GM18507 (cell line): ENCODE measurements around the gene PCDHGB5.
"Not testable (repeated sequence)": the region's sequence is repeated elsewhere in the genome, so short reads cannot be mapped to it uniquely, and the experiment has no call there.

Experiments
- DNase-seq: peaks from one replicate; pipeline ENCODE4 v3.0.0; 2011; ENCODE audit warnings: low read depth; ENCODE audit not compliant: insufficient read length; ENCODE audit errors: extremely low spot score
- FAIRE-seq: peaks from 2 replicates; lab custom pipeline; 2011; peaks lifted over from hg19 to GRCh38; lab: Jason Lieb, UNC

The PCDHGB5 gene

DNA sequence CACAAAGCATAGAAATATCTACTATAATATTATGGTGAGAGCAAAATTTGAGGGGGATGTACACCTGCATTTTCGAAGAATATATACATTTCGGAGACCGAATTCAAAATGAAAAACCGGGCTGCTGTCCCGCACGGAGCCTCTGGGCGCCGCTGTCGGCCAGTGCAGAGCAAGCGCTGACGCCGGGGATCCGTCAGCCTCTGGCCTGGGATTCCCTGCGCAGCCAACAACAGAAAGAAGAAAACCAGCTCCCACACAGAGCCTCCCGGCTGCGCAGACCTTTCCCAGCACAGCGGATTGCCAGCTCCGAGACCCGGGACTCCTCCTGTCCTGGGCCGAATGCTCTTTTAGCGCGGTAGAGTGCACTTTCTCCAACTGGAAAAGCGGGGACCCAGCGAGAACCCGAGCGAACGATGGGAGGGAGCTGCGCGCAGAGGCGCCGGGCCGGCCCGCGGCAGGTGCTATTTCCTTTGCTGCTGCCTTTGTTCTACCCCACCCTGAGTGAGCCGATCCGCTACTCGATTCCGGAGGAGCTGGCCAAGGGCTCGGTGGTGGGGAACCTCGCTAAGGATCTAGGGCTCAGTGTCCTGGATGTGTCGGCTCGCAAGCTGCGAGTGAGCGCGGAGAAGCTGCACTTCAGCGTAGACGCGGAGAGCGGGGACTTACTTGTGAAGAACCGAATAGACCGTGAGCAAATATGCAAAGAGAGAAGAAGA is 10.2 kb downstream of the PCDHGB5 start, which contains the start of gene PCDHGB6:
Gene PCDHGB6, plus strand, starts transcription at position 232 of the 716 bp plus-strand sequence. Its CDS starts 182 bp downstream, at position 414.
- not testable (repeated sequence) for DNase-seq, FAIRE-seq

DNA sequence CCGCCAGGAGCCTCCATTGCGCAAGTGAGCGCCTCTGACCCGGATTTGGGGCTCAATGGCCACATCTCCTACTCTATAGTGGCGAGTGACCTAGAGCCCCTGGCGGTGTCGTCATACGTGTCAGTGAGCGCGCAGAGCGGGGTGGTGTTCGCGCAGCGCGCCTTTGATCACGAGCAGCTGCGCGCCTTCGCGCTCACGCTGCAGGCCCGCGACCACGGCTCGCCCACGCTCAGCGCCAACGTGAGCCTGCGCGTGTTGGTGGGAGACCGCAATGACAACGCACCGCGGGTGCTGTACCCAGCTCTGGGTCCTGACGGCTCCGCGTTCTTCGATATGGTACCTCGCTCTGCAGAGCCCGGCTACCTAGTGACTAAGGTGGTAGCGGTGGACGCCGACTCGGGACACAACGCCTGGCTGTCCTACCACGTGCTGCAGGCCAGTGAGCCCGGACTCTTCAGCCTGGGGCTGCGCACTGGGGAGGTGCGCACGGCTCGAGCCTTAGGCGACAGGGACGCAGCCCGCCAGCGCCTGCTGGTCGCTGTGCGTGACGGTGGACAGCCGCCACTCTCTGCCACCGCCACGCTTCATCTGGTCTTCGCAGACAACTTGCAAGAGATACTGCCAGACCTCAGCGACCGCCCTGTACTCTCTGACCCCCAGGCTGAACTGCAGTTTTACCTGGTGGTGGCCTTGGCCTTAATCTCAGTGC is 12.0 kb downstream of the PCDHGB5 start:
- FAIRE-seq (no peak), DNase-seq (no peak)

DNA sequence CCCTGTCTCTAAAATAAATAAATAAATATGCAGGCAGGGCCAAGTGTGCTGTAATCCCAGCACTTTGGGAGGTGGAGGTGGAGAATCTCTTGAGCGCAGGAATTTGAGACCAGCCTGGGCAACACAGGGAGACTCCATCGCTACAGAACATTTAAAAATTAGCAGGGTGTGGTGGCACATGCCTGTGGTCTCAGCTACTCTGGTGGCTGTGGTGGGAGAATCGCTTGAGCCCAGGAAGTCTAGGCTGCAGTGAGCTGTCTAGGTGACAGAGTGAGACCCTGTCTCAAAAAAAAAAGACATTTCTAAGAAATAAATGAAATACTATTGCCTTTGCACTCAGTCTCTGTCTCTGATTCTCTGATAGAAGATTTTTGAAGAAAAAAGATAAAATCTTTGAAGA is 13.8 kb downstream of the PCDHGB5 start:
- FAIRE-seq (no peak), DNase-seq (no peak)

DNA sequence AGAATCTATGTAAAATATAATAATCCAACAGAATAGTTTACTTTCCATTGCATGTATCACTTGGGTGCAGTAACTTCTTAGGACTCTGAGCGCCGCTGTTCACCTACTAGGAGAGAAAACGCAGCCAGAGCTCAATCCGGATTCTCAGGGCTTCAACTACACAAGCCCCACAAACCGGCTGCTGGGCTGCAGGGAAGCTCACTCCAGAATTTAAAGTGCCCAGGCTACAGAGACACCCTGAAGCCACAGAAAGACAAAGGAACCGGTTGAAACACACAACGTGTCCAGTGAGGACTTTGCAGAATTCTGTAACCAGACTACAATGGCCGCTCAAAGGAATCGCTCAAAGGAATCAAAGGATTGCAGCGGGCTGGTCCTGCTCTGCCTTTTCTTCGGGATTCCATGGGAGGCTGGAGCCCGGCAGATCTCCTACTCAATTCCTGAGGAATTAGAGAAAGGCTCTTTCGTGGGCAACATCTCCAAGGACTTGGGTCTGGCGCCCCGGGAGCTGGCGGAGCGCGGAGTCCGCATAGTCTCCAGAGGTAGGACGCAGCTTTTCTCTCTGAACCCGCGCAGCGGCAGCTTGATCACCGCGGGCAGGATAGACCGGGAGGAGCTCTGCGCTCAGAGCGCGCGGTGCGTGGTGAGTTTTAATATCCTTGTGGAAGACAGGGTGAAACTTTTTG is 15.2 kb downstream of the PCDHGB5 start, which contains the start of gene PCDHGA10:
Gene PCDHGA10, plus strand, starts transcription at position 134 of the 686 bp plus-strand sequence. Its CDS starts 189 bp downstream, at position 323.
- DNase-seq = peak; percentile 23
- no peak for FAIRE-seq

DNA sequence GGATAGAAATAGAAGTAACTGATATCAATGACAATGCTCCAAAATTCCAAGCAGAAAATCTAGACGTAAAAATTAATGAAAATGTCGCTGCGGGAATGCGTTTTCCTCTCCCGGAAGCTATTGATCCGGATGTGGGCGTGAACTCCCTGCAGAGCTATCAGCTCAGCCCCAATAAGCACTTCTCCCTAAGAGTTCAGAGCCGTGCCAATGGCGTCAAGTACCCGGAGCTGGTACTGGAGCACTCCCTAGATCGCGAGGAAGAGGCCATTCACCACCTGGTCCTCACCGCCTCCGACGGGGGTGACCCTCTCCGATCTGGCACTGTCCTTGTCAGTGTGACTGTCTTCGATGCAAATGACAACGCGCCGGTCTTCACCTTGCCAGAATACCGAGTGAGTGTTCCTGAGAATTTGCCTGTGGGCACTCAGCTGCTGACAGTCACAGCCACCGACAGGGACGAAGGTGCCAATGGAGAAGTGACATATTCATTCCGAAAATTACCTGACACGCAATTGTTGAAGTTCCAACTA is 15.9 kb downstream of the PCDHGB5 start:
- FAIRE-seq (no peak), DNase-seq (no peak)

DNA sequence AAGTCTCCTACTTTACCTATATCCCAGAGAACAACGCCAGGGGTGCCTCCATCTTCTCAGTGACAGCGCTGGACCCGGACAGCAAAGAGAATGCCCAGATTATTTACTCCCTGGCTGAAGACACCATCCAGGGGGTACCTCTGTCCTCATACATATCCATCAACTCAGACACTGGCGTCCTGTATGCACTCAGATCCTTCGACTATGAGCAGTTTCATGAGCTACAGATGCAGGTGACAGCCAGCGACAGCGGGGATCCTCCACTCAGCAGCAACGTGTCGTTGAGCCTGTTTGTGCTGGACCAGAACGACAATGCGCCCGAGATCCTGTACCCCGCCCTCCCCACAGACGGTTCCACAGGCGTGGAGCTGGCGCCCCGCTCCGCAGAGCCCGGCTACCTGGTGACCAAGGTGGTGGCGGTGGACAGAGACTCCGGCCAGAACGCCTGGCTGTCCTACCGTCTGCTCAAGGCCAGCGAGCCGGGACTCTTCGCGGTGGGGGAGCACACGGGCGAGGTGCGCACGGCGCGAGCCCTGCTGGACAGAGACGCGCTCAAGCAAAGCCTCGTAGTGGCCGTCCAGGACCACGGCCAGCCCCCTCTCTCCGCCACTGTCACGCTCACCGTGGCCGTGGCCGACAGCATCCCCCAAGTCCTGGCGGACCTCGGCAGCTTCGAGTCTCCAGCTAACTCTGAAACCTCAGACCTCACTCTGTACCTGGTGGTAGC is 17.0 kb downstream of the PCDHGB5 start:
- FAIRE-seq = not testable (repeated sequence)

DNA sequence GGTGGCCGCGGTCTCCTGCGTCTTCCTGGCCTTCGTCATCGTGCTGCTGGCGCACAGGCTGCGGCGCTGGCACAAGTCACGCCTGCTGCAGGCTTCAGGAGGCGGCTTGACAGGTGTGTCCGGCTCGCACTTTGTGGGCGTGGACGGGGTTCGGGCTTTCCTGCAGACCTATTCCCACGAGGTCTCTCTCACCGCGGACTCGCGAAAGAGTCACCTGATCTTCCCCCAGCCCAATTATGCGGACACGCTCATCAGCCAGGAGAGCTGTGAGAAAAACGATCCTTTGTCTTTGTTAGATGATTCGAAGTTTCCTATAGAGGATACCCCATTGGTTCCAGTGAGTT is 17.5 kb downstream of the PCDHGB5 start:
- not testable (repeated sequence) for FAIRE-seq, DNase-seq

More for the DNA sequence above, 17.0 kb downstream of the PCDHGB5 start:
- DNase-seq = not testable (repeated sequence)

DNA sequence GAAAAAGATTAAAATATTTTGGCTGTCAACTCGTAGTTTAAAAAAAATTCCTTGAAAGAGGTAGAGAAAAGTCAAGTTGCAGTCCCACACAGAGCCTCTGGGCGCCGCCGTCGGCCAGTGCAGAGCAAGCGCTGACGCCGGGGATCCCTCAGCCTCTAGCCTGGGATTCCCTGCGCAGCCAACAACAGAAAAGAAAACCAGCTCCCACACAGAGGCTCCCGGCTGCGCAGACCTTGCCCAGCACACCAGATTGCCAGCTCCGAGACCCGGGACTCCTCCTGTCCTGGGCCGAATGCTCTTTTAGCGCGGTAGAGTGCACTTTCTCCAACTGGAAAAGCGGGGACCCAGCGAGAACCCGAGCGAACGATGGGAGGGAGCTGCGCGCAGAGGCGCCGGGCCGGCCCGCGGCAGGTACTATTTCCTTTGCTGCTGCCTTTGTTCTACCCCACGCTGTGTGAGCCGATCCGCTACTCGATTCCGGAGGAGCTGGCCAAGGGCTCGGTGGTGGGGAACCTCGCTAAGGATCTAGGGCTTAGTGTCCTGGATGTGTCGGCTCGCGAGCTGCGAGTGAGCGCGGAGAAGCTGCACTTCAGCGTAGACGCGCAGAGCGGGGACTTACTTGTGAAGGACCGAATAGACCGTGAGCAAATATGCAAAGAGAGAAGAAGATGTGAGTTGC is 19.9 kb downstream of the PCDHGB5 start, which contains the start of gene PCDHGB7:
Gene PCDHGB7, plus strand, starts transcription at position 184 of the 679 bp plus-strand sequence. Its CDS starts 183 bp downstream, at position 367.
- peak; percentile 66 for FAIRE-seq
- DNase-seq = not testable (repeated sequence)

DNA sequence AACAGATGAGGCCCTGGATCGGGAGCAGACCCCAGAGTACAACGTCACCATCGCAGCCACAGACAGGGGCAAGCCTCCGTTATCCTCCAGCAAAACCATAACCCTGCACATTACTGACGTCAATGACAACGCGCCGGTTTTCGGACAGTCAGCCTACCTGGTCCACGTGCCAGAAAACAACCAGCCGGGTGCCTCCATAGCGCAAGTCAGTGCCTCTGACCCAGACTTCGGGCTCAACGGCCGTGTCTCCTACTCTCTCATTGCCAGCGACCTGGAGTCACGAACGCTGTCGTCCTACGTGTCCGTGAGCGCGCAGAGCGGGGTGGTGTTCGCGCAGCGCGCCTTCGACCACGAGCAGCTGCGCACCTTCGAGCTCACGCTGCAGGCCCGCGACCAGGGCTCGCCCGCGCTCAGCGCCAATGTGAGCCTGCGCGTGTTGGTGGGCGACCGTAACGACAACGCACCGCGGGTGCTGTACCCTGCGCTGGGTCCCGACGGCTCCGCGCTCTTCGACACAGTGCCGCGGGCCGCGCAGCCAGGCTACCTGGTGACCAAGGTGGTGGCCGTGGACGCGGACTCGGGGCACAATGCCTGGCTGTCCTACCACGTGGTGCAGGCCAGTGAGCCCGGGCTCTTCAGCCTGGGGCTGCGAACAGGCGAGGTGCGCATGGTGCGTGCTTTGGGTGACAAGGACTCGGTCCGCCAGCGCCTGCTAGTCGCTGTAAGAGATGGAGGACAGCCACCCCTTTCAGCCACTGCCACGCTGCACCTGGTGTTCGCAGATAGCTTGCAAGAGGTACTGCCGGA is 21.5 kb downstream of the PCDHGB5 start:
- no peak for DNase-seq
- no peak for FAIRE-seq

DNA sequence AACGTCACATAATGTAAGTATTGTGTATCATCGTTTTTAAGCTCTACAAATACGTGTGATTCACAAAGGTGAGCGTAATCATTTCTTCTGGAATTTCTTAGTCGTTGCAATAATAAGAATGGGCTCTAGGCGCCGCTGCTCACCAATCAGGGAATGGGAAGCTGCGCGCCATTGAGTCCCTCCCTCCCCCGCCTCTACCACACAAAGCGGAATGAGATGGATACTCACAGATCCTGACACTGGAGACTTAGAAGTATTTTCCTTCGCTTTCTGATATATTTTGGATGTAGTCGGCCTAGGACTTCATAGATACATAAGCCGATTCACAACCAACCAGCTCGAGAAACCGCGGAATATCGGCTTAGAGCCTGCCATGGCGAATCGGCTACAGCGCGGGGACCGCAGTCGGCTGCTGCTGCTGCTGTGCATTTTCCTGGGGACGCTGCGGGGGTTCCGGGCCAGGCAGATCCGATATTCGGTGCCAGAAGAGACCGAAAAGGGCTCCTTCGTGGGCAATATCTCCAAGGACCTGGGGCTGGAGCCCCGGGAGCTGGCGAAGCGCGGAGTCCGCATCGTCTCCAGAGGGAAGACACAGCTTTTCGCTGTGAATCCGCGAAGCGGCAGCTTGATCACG is 23.2 kb downstream of the PCDHGB5 start, which contains the start of gene PCDHGA11:
Gene PCDHGA11, plus strand, starts transcription at position 197 of the 634 bp plus-strand sequence. Its CDS starts 177 bp downstream, at position 374.
- FAIRE-seq (no peak), DNase-seq (no peak)

DNA sequence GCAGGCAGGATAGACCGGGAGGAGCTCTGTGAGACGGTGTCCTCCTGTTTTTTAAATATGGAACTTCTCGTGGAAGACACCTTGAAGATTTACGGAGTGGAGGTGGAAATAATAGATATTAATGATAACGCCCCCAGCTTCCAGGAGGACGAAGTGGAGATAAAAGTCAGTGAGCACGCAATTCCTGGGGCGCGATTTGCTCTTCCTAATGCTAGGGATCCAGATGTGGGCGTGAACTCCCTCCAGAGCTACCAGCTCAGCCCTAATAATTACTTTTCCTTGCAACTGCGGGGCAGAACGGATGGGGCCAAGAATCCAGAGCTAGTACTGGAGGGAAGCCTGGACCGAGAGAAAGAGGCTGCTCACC is 23.7 kb downstream of the PCDHGB5 start:
- no peak for FAIRE-seq
- DNase-seq = no peak

DNA sequence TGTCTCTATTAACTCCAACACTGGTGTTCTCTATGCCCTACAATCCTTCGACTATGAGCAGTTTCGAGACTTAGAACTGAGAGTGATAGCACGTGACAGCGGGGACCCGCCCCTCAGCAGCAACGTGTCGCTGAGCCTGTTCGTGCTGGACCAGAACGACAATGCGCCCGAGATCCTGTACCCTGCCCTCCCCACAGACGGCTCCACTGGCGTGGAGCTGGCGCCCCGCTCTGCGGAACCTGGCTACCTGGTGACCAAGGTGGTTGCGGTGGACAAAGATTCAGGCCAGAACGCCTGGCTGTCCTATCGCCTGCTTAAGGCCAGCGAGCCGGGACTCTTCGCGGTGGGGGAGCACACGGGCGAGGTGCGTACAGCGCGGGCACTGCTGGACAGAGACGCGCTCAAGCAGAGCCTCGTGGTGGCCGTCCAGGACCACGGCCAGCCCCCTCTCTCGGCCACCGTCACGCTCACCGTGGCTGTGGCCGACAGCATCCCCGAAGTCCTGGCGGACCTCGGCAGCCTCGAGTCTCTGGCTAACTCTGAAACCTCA is 25.1 kb downstream of the PCDHGB5 start:
- no peak for FAIRE-seq

DNA sequence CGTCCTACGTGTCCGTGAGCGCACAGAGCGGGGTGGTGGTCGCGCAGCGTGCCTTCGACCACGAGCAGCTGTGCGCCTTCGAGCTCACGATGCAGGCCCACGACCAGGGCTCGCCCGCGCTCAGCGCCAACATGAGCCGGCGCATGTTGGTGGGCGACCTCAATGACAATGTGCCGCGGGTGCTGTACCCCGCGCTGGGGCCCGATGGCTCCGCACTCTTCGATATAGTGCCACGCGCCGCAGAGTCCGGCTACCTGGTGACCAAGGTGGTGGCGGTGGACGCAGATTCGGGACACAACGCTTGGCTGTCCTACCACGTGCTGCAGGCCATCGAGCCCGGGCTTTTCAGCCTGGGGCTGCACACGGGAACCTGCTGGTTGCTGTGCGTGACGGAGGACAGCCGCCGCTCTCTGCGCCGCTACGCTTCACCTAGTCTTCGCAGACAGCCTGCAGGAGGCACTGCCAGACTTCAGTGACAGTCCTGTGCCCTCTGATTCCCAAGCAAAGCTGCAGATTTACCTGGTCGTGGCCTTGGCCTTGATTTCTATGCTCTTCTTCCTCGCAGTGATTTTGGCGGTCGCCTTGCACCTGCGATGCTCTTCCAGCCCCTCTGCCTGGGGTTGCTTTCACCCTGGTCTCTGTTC is 30.2 kb downstream of the PCDHGB5 start:
- DNase-seq (no peak), FAIRE-seq (no peak)

More for the DNA sequence above, 25.1 kb downstream of the PCDHGB5 start:
- DNase-seq = no peak

DNA sequence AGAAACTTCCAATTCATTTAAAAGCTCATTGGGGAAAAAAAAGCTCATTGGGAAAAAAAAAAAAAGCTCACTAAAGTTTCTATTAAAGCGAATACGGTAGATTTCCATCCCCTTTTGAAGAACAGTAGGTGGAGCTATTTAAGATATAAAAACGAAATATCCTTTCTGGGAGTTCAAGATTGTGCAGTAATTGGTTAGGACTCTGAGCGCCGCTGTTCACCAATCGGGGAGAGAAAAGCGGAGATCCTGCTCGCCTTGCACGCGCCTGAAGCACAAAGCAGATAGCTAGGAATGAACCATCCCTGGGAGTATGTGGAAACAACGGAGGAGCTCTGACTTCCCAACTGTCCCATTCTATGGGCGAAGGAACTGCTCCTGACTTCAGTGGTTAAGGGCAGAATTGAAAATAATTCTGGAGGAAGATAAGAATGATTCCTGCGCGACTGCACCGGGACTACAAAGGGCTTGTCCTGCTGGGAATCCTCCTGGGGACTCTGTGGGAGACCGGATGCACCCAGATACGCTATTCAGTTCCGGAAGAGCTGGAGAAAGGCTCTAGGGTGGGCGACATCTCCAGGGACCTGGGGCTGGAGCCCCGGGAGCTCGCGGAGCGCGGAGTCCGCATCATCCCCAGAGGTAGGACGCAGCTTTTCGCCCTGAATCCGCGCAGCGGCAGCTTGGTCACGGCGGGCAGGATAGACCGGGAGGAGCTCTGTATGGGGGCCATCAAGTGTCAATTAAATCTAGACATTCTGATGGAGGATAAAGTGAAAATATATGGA is 32.8 kb downstream of the PCDHGB5 start, which contains the start of gene PCDHGA12:
Gene PCDHGA12, plus strand, starts transcription at position 176 of the 782 bp plus-strand sequence. Its CDS starts 253 bp downstream, at position 429.
- FAIRE-seq (peak; percentile 89), DNase-seq (peak; percentile 69)

DNA sequence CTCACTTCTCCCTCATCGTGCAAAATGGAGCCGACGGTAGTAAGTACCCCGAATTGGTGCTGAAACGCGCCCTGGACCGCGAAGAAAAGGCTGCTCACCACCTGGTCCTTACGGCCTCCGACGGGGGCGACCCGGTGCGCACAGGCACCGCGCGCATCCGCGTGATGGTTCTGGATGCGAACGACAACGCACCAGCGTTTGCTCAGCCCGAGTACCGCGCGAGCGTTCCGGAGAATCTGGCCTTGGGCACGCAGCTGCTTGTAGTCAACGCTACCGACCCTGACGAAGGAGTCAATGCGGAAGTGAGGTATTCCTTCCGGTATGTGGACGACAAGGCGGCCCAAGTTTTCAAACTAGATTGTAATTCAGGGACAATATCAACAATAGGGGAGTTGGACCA is 33.5 kb downstream of the PCDHGB5 start:
- DNase-seq (no peak), FAIRE-seq (peak; percentile 69)

DNA sequence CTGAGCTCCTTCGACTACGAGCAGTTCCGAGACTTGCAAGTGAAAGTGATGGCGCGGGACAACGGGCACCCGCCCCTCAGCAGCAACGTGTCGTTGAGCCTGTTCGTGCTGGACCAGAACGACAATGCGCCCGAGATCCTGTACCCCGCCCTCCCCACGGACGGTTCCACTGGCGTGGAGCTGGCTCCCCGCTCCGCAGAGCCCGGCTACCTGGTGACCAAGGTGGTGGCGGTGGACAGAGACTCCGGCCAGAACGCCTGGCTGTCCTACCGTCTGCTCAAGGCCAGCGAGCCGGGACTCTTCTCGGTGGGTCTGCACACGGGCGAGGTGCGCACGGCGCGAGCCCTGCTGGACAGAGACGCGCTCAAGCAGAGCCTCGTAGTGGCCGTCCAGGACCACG is 34.6 kb downstream of the PCDHGB5 start:
- not testable (repeated sequence) for FAIRE-seq, DNase-seq
